ENCODE results near the gene GNPDA2.

The GNPDA2 gene

GRCh38 chr4:44678094-44679041 is 48.0 kb downstream of the GNPDA2 start, which contains the start of gene GUF1:
Gene GUF1 (plus strand): TSS chr4:44678420. CDS start chr4:44678623, 203 bp downstream.
- DNase-seq (ENCODE audit: low spot score), result peak; percentile 88

DNA sequence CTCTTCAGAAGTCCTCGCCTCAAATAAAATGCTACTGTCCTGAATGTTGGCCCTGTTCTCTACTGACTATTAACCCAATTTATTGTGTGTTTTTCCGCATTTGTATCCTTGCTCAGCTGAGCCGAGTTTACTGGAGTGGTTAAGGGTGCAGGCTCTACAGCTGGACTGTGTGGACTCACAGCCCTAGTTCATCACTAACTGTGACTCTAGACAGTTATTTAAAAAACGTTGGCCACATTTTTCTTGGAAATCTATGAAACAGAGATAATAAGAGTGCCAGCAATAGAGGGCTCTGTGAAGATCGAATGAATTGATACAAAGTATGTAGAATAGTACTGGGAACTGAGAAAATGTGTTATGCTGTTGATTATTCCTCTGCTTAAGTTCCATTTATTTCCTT is 51.0 kb downstream of the GNPDA2 start:
- no peak for DNase-seq (ENCODE audit: low spot score)

- DNase-seq (ENCODE audit: low spot score), result no peak
Observed at GRCh38 chr4:44674471-44674870, 51.9 kb downstream of the GNPDA2 start.

GRCh38 chr4:44671636-44672035 is 54.7 kb downstream of the GNPDA2 start:
- no peak for DNase-seq (ENCODE audit: low spot score)

DNA sequence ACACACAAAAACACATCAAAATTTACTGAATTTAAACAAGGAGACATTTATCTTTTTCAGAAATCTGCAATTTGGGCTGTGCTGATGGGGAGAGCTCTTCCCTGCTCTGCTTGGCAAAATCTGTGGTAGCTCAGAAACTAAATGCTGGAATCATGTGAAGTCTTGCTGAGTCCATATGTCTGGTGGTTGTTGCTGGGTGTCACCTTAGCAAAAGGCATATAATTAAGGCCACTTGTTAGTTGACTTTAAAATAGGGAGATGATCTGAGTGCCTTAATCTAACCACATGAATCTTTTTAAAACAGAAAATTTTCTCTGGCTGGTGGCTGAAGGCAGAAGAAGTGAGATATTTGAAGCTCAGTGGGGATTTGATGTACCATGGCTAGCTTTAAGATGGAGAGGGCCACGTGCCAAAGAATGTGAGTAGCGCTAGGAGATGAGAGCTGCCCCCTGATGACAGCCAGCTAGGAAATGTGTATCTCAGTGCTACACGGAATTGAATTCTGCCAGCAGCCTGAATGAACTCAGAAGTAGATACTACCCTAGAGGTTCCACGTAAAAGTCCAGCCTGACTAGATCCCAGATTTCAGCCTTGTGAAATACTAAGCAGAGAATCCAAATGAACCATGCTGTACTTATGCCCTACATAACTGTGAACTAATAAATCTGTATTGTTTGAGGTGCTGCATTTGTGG is 55.7 kb downstream of the GNPDA2 start:
- DNase-seq (ENCODE audit: low spot score), result no peak

GRCh38 chr4:44668526-44668925 is 57.8 kb downstream of the GNPDA2 start:
- DNase-seq (ENCODE audit: low spot score), result no peak

DNA sequence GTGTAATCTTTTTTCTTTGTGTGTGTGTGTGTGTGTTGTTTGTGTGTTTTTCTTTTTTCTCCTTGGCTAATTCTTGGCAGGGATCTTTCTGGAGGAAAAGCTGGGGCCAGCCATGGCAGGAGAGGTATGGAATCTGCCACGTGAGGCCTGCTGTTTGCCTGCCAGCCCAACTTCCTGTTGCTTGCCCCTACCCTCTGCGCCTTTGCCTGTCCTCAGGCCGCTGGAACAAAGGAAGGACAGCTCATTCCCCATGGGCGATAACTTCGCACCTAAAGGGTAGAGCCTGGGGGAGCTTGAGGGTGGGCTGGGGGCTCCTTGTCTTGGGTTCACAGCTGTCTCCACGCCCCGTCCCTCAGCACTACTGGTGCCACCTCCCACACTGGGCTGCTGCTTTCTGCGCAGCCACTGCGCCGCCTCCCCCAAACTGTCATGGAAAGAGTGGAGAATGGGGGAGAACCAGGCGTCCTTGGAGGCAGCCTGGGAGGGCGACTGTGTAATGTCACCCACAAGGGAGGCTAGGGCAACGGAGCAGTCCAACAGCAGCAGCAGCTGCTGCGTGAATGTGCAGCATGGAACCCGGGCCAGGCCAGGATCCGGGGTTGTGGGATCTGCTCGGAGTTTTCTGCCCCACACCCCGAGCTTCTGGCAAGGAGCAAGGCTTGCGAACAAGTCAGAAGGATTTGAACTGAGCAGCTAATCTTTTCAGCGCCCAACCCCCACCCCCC is 62.7 kb downstream of the GNPDA2 start:
- DNase-seq (ENCODE audit: low spot score), result no peak

DNA sequence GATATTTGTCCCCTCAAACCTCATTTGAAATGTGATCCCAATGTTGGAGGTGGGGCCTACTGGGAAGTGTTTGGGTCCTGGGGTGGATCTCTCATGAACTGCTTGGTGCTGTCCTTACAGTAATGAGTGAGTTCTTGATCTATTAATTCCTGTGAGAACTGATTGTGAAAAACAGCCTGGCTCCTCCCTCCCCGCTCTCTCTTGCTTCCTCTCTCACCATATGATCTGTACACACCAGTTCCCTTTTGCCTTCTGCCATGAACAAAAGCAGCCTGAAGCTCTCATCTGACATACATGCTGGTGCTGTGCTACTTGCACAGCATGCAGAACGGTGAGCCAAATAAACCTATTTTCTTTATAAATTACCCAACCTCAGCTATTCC is 63.7 kb downstream of the GNPDA2 start:
- DNase-seq (ENCODE audit: low spot score), result no peak

GRCh38 chr4:44661940-44662622 is 64.3 kb downstream of the GNPDA2 start:
- no peak for DNase-seq (ENCODE audit: low spot score)

GRCh38 chr4:44660396-44660795 is 66.0 kb downstream of the GNPDA2 start:
- DNase-seq (ENCODE audit: low spot score), result no peak

DNA sequence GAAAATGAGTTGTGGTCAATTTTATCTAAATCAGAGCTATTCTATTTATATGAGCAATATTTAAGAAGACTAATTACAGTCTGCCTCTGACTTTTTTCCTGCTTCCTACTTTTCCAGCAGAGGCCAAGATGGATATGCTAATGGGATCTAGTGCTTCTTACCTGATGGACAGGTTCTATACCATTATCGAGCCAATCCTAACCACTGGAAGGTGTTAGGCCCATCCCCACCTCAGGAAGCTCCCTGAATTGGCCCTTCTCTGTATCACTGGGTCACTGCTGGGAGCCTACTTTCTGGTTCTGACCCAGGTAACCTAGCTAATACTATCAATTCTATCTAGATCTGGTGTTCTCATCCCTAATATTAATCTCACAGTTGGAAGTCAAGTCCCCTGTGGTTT is 74.4 kb downstream of the GNPDA2 start:
- DNase-seq (ENCODE audit: low spot score), result no peak

Data from LoVo (cell line).